Aorta (tissue), 5 donors: ENCODE measurements around the gene WDPCP. TPM values are rescaled to one million over a fixed set of nuclear protein-coding genes. Genes with fewer than 3 reads are reported as not detected.
"Not testable (repeated sequence)": the region's sequence is repeated elsewhere in the genome, so short reads cannot be mapped to it uniquely, and the experiment has no call there.

Experiments
- ATAC-seq: fragments of 200-7000 bp; cut with Tn5 transposase; one replicate; pipeline ENCODE4 v1.9.1; 2022; ENCODE audit warnings: moderate library complexity; ENCODE audit not compliant: low FRiP score
- DNase-seq, 2 donors: peaks; one replicate each; pipeline ENCODE4 v3.0.0-alpha.2; 2020
- H3K27ac ChIP-seq, 2 donors: one replicate each; pipeline ENCODE4 v1.5.1; 2013; ENCODE audit warnings: low read length in 2 of 2, mild to moderate bottlenecking in 2 of 2, moderate library complexity in 2 of 2, control low read depth in 1 of 2, inconsistent platforms in 1 of 2, low read depth in 1 of 2
- H3K27me3 ChIP-seq, 2 donors: one replicate each; pipeline ENCODE4 v1.6.1; 2013; ENCODE audit warnings: control low read depth in 1 of 2, low read length in 1 of 2, mild to moderate bottlenecking in 1 of 2, moderate library complexity in 1 of 2; ENCODE audit not compliant: insufficient read depth in 2 of 2, control insufficient read depth in 1 of 2
- H3K36me3 ChIP-seq, 2 donors: one replicate each; pipeline ENCODE4 v1.6.1; 2013; ENCODE audit warnings: control low read depth in 1 of 2, low read length in 1 of 2, mild to moderate bottlenecking in 1 of 2; ENCODE audit not compliant: insufficient read depth in 2 of 2, control insufficient read depth in 1 of 2
- H3K4me1 ChIP-seq, 2 donors: one replicate each; pipeline ENCODE4 v1.6.1; 2013; ENCODE audit warnings: low read length in 2 of 2, control low read depth in 1 of 2, mild to moderate bottlenecking in 1 of 2, moderate library complexity in 1 of 2; ENCODE audit not compliant: insufficient read depth in 2 of 2, control insufficient read depth in 1 of 2
- H3K4me3 ChIP-seq, 2 donors: one replicate each; pipeline ENCODE4 v1.5.1; 2013; ENCODE audit warnings: low read length in 2 of 2, control low read depth in 1 of 2, mild to moderate bottlenecking in 1 of 2
- H3K9me3 ChIP-seq: one replicate; pipeline ENCODE4 v1.6.1; 2013; ENCODE audit warnings: mild to moderate bottlenecking, low read length; ENCODE audit not compliant: control insufficient read depth
- WGBS, 2 donors: extraction: QIAGEN DNeasy Blood & Tissue Kit; methylation state at CpG; one replicate each; pipeline ENCODE4 v1.1.7; 2013; 5-methylcytosine and 5-hydroxymethylcytosine counted together
- intact Hi-C, 2 donors: fragments of 100-400 bp; cut with DNase I; formaldehyde crosslinking; loops; one replicate each; pipeline versions ENCODE4 v1.14.2 to v1.15.0; 2022
- polyA plus RNA-seq, 2 donors: library from polyadenylated mRNA; stranded (reverse); fragments of 200-250 nt; gene quantifications; one replicate each; pipeline ENCODE4 v1.2.3, GENCODE V29; 2013
- total RNA-seq, 2 donors: library from RNA; stranded (reverse); fragmentation: NEBNext Ultra II Directional; extraction: Animal tissue kit (Norgen Biotek cat#: 25700); gene quantifications; one replicate each; pipeline ENCODE4 v1.2.1, GENCODE V29; 2021
- donor health status: healthy with polysubstance abuse.
- donor health status: Bipolar disorder and iron deficiency.
- donor health status: DM: no; HTN: no; CAD: no.
- donor health status: DM: no; HTN: no; CAD: no.
- donor health status: DM: yes; HTN: yes; CAD: no.

Gene WDPCP
- total and polyA plus RNA-seq, 4 donors = 2.9 to 20.8 (median 15.3) TPM

DNA sequence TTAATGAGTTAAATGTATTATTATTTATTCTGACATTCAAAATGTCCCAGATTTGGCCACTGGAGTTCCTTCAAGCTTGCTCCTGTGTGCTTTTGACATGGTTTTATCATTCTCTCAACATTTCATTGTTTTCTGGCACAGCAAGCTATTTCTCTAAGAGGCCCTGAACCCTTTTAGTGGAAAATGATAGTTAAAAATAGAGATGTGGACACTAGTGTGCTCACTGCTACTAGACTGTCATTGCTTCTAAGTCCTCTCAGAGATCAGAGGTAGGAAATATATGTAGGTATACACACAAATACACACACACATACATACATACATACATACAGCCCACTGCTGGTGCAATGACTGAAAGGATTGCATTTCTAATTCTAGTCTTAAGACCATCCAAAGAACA, 25.5 kb downstream of the WDPCP start:
- no peak overlapping the region for H3K4me3 ChIP-seq
- H3K4me1 ChIP-seq = no peaks in the 10 kb centered on the region
- no peaks in the 10 kb centered on the region for H3K9me3 ChIP-seq
- ATAC-seq = no peak
- no peaks in the 10 kb centered on the region for H3K27me3 ChIP-seq
- DNase-seq = no peak
- H3K36me3 ChIP-seq = no peaks in the 10 kb centered on the region
- H3K27ac ChIP-seq = no peak overlapping the region
- intact Hi-C loops = no loop called here

DNA sequence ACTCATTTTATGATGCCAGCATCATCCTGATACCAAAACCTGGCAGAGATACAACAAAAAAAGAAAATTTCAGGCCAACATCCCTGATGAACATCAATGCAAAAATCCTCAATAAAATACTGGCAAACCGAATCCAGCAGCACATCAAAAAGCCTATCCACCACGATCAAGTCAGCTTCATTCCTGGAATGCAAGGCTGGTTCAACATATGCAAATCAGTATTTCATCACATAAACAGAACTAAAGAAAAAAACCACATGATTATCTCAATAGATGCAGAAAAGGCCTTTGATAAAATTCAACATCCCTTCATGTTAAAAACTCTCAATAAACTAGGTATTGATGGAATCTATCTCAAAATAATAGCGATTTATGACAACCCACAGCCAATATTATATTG, 29.4 kb downstream of the WDPCP start:
- H3K36me3 ChIP-seq, H3K27me3 ChIP-seq, ATAC-seq, H3K4me3 ChIP-seq, H3K27ac ChIP-seq, DNase-seq, intact Hi-C loops, H3K4me1 ChIP-seq, H3K9me3 ChIP-seq: not testable (repeated sequence)
- 60 to 64% methylated on average over 3 of the region's 3 CpGs for WGBS, 2 donors

DNA sequence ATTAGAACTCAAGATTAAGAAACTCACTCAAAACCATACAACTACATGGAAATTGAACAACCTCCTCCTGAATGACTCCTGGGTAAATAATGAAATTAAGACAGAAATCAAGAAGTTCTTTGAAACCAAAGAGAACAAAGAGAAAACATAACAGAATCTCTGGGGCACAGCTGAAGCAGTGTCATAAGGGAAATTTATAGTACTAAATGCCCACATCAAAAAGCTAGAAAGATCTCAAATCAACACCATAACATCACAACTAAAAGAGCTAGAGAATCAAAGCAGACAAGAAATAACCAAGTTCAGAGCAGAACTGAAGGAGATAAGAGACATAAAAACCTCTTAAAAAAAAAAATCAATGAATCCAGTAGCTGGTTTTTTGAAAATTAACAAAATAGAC, 30.5 kb downstream of the WDPCP start:
- H3K4me1 ChIP-seq, DNase-seq, H3K9me3 ChIP-seq, H3K27ac ChIP-seq, ATAC-seq, H3K4me3 ChIP-seq, H3K27me3 ChIP-seq, H3K36me3 ChIP-seq, intact Hi-C loops: not testable (repeated sequence)

DNA sequence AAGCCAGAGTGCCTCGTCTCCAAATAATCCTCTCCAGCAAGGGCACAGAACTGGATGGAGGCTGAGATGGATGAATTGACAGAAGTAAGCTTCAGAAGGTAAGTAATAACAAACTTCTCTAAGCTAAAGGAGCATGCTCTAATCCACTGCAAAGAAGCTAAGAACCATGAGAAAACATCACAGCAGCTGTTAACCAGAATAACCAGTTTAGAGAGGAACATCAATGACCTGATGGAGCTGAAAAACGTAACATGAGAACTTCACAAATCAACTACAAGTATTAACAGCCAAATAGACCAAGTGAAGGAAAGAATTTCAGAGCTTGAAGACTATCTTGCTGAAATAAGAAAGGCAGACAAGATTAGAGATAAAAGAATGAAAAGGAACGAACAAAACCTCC, 32.3 kb downstream of the WDPCP start:
- DNase-seq = no peak
- Histone ChIP-seq H3K4me1 (peaks cover 0 to 2% of the 10 kb centered on the region in 2 donors), H3K9me3 (no peaks in the 10 kb centered on the region), H3K36me3 (no peaks in the 10 kb centered on the region), H3K27ac (no peak overlapping the region), H3K4me3 (no peak overlapping the region), H3K27me3 (no peaks in the 10 kb centered on the region)
- 92 to 97% methylated on average over 3 of the region's 3 CpGs for WGBS, 2 donors
- ATAC-seq = no peak
- intact Hi-C loops = no loop called here

DNA sequence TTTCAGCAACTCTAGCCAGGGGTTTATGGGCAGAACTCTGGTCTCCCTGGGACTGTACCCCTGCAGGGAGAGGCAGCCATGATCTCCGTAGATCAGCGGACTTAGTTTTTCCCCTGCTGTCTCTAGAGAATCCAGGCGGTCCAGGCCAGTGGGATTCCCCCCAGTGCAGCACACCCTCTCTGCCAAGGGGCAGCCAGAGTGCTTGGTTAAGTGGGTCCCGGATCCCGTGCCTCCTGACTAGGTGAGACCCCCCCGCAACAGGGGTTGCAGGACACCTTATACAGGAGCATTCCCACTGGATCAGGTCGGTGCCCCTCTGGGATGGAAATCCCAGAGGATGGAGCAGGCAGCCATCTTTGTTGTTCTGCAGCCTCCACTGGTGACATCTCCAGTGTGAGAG, 33.0 kb downstream of the WDPCP start:
- no peaks in the 10 kb centered on the region for H3K9me3 ChIP-seq
- no peak overlapping the region for H3K4me3 ChIP-seq
- no peaks in the 10 kb centered on the region for H3K36me3 ChIP-seq
- ATAC-seq = no peak
- no peaks in the 10 kb centered on the region for H3K27me3 ChIP-seq
- peaks cover 0 to 2% of the 10 kb centered on the region in 2 donors for H3K4me1 ChIP-seq
- no peak for DNase-seq
- H3K27ac ChIP-seq = no peak overlapping the region
- intact Hi-C loops = no loop called here
- WGBS, 2 donors = 97 to 98% methylated on average over 7 of the region's 7 CpGs

DNA sequence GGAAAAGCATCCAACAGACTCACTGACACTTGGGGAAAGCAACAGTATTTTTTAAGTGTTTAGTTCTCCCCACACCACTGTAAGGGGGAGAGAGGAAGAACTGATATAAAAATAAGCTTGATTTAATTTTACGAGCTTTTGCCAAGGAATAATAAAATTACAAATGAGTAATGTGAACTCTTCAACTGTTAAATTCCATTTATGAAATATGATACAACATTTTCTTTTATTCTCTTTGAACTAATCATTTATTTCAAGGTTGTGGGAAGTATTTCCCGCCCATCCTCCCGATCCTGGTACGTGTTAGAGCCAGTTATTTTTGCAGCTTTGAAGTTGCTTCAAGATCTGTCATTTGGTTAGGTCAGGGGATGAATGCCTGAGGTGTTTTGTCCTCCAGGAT, 35.2 kb downstream of the WDPCP start:
- DNase-seq (no peak), ATAC-seq (no peak)
- no peak overlapping the region for H3K4me3 ChIP-seq
- no peaks in the 10 kb centered on the region for H3K27me3 ChIP-seq
- intact Hi-C loops = no loop called here
- H3K4me1 ChIP-seq = peaks cover 0 to 2% of the 10 kb centered on the region in 2 donors
- H3K36me3 ChIP-seq = no peaks in the 10 kb centered on the region
- no peaks in the 10 kb centered on the region for H3K9me3 ChIP-seq
- no peak overlapping the region for H3K27ac ChIP-seq
- WGBS, 2 donors = 41 to 45% methylated on average over 4 of the region's 4 CpGs

DNA sequence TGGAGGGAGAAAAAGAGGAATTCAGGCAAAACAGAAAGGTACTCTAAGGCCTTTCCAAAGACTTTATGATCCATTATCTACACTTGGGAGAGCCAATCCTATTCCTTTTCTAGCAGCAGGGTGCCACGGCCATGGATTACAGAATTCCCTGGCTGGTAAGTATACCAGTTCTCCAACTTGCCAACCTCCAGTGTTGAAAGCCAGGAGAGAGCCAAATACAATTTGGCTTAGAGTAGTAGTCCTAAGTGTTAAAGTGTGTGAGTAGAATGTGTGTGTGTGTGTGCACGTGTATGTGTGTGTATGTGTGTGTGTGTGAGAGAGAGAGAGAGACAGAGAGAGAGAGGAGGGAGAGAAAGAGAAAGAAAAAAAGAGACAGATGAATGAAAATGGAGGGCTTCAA, 43.3 kb downstream of the WDPCP start:
- no peak for ATAC-seq
- H3K27me3 ChIP-seq = no peaks in the 10 kb centered on the region
- no peak for DNase-seq
- intact Hi-C loops = no loop called here
- no peaks in the 10 kb centered on the region for H3K4me1 ChIP-seq
- H3K36me3 ChIP-seq = no peaks in the 10 kb centered on the region
- no peaks in the 10 kb centered on the region for H3K9me3 ChIP-seq
- H3K27ac ChIP-seq = no peak overlapping the region
- 19 to 22% methylated on average over 2 of the region's 2 CpGs for WGBS, 2 donors
- no peak overlapping the region for H3K4me3 ChIP-seq

DNA sequence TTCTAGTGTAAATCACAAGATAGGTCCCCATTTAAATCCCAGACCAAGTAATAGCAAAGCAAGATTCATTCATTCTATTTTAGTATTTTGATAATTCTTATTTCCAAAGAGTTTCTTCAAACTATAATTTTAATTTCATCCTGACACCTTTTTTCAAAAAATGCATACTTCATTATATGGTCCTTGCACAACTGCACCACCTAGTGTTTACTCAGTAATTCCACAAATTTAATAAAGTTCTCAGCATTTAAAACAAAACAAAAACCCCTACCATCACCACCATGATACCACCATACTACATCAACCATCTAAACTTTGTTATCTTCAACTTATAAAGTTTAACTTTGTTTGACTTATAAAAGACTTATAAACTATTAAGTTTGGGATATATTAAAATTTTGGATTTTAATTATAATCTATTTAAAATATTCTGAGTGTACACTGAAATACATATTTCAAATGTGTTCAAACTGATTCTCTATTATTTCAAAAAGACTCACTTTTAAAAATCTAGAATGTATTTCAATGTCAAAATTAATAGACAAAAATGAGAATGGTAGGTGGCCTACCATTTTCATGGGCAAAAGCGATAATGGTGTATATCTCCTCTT, 44.2 kb downstream of the WDPCP start:
- Histone ChIP-seq H3K27me3 (no peaks in the 10 kb centered on the region), H3K9me3 (no peaks in the 10 kb centered on the region), H3K4me3 (no peak overlapping the region), H3K27ac (no peak overlapping the region), H3K36me3 (no peaks in the 10 kb centered on the region), H3K4me1 (no peaks in the 10 kb centered on the region)
- ATAC-seq (no peak), DNase-seq (no peak)
- WGBS, 2 donors = 99 to 100% methylated on average over 1 of the region's 1 CpG
- intact Hi-C loops = no loop called here

- Histone ChIP-seq H3K4me3 (no peak overlapping the region), H3K27ac (no peak overlapping the region), H3K27me3 (no peaks in the 10 kb centered on the region), H3K4me1 (no peaks in the 10 kb centered on the region), H3K36me3 (no peaks in the 10 kb centered on the region), H3K9me3 (no peaks in the 10 kb centered on the region)
- WGBS, 2 donors = 96 to 97% methylated on average over 6 of the region's 6 CpGs
- no peak for ATAC-seq
- intact Hi-C loops = no loop called here
- no peak for DNase-seq
Observed at GRCh38 chr2:63539416-63540162, 48.7 kb downstream of the WDPCP start.
